T-helper 9 cell (primary cell): ENCODE data around the gene ME2.
"Not testable (repeated sequence)": the region's sequence is repeated elsewhere in the genome, so short reads cannot be mapped to it uniquely, and the experiment has no call there.

ENCODE experiments used
- DNase-seq: peaks from one replicate; pipeline ENCODE4 v3.0.0-alpha.2; 2020

Gene ME2

DNA sequence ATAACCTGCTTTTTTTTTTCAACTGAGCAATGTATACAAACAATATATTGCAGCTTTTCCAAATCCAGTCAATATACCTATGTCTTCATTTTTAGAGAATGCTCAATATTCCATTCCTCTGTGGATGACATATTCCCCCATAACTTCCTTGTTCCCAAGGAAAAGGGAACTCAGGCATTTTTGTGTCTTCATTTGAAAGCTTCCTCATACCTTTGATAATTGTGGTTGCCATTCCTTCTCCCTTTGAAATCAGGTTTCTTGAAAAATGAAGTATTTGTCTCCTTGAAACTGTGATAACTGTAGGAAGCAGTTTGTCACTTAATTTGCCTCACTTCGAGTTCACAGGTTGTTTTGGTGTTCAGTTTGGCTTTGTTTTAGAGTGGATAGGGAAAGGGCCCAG, 102.5 kb downstream of the ME2 start:
- DNase-seq = no peak

DNA sequence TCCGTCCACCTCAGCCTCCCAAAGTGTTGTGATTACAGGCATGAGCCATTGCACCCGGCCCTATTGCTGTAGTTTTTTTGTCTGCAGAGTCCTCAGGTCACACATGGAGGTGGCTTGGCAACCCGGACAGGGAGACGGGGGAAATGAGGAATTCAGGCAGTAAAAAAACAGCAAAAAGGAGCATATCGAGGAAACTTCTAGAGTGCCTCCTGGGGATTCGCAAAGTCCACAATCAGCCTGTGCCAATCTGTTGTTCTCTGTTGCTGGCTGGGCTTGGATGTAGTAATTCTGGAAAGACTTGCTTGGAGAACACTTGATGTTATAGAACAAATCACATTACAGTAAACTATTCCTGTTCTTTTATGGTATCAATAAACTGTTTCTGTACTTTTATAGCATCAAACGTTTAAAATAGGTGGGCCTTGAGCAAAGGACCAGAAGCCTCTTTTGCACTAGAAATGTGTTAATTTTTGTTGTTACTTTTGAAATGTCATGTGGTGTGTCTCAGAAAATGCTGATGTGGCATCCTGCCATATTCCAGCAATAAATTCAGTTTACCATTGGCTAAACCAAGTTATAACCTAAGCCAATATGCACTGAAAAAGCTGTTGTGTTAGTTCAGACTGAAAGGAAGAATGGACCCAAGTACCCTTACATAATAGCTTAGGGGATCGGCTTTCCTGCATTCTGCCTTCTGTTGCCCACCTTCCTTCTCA, 103.3 kb downstream of the ME2 start:
- DNase-seq = no peak

DNA sequence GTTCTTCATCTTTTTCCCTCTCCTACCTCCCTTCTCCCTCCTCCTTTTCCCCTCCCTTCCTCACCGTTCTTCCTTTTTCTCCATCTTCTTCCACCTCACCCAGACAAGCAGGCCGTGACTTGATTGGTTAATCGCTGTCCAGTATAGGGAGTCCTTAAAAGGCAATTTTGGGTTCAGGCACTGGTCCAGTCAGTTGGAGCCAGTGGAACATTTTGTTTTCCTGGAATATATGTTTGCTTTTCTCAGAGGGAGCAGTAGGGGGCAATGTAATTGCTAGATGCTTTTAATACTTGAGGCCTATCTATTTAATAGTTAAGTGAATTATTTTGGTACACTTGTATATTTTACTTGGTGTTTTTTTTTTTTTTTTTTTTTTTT, 103.9 kb downstream of the ME2 start:
- DNase-seq = no peak

DNA sequence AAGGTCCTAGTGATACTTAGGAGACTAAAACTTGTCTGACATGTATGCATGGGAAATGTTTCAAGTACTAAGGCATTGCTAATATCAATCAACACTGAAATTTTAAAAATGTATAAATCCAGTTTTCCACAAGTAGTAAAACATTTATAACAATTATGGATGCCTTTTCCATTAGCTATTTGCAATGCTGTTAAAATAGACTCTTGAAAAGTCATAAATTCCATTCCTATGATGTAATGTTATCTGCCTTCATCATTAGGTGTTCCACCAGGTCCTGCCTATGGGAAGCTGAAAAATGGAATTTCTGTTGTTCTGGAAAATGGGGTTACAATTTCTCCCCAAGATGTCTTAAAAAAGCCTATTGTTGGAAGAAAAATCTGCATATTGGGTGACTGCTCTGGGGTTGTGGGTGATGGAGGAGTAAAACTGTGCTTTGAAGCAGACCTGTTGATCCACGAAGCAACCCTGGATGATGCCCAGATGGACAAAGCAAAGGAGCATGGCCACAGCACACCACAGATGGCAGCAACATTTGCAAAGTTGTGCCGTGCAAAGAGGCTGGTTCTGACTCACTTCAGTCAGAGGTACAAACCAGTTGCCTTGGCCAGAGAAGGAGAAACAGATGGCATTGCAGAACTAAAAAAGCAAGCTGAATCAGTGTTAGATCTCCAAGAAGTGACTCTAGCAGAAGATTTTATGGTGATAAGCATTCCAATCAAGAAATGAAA, 107.6 kb downstream of the ME2 start:
- DNase-seq = no peak

DNA sequence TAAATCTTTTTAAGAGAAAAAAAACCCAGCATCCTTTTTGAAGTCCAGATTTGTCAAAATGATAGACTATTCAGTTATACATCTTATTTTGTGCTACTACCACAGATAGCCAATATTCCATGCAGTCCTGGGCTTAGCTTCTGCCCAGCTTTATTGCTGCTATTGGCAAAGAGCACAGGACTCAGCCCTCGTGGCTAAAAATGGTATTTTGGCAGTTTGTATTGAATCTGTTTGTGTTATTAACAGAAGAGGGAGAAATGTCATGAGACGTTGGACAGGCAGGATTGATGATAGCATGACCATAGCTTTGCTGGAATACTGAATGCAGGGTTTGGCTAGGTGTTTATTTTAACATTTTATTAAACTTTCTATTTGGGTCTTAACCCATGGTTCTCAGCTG, 108.3 kb downstream of the ME2 start:
- DNase-seq = no peak

DNA sequence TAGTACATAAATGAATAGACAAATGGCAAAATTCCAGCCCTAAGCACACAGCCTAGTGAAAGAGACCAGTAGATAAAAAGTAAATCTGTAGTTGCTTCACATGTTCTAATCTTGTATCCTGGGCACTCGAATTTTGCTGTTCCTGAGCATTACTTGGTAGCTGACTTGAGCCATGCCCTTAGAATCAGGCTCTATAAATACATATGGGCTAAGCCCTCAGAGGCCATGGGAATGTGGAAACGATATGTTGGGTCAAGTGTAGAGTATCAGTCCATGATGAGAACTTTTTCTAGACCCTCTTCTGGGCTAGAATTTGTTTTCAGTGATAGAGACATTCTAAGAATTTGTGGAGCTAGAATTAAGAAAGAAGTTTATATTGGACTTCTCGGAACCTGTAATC, 110.8 kb downstream of the ME2 start:
- no peak for DNase-seq

DNA sequence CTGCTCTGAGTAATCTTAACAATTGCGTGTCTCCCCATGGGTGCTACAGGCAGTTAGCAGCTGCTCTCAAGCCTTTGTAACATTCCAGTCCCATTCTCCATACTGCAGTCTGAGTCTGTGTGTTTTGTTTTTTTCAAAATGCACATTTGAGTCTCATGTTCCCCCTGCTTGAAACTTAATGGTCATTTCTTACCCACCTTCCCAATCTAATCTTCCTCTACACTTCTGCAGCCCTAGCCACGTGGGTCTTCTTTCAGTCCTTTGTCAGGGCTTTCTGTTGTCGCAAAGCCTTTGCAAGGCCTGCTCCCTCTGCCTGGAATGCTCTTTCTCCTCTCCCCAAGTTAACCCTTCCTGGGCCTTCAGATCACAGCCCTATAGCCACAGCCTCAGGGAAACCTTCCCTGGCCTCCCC, 113.4 kb downstream of the ME2 start:
- DNase-seq = no peak

DNA sequence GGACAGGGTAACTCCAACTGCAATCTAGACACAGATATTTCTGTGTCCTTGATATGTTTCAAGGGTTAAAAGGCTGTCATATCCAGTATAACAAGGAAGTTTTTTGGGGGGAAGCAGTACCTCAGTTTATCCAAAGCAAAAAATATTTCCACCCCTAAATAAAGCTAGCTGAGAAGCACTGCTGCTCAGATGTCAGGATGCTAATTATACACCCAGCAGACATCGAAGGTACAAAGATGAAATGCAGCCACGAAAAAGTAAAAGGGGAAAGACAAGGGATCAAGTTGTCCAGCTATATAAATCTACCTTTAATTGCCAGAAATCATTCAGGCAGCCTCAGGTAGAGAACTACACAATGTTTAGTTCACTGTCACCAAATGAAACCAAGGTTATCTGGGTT, 115.1 kb downstream of the ME2 start:
- no peak for DNase-seq

DNA sequence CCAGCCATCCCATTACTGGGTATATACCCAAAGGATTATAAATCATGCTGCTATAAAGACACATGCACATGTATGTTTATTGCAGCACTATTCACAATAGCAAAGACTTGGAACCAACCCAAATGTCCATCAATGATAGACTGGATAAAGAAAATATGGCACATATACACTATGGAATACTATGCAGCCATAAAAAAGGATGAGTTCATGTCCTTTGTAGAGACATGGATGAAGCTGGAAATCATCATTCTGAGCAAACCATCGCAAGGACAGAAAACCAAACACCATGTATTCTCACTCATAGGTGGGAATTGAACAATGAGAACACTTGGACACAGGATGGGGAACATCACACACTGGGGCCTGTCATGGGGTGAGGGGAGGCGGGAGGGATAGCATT, 124.3 kb downstream of the ME2 start:
- not testable (repeated sequence) for DNase-seq
